Glutamatergic neuron (in vitro differentiated cells): ENCODE measurements around the gene TOP1. TPM values are rescaled to one million over a fixed set of nuclear protein-coding genes. Genes with fewer than 3 reads are reported as not detected.
A peak's percentile ranks its signal among the peaks of the same experiment; 100 is the strongest.

Experiments
- DNase-seq: peaks from one replicate; pipeline ENCODE4 v3.0.0; 2022
- H3K27ac Mint-ChIP-seq: one replicate; pipeline ENCODE4 v1.8.0; 2020; ENCODE audit warnings: mild to moderate bottlenecking, mixed read lengths, inconsistent platforms; ENCODE audit not compliant: unreplicated experiment
- H3K27me3 Mint-ChIP-seq: one replicate; pipeline ENCODE4 v1.8.0; 2020; ENCODE audit warnings: mild to moderate bottlenecking, moderate library complexity, mixed read lengths, inconsistent platforms; ENCODE audit not compliant: unreplicated experiment
- H3K36me3 Mint-ChIP-seq: one replicate; pipeline ENCODE4 v1.8.0; 2020; ENCODE audit warnings: mild to moderate bottlenecking, mixed read lengths, inconsistent platforms; ENCODE audit not compliant: unreplicated experiment
- H3K4me1 Mint-ChIP-seq: one replicate; pipeline ENCODE4 v1.8.0; 2020; ENCODE audit warnings: mild to moderate bottlenecking, low read depth, mixed read lengths, inconsistent platforms; ENCODE audit not compliant: unreplicated experiment
- H3K4me3 Mint-ChIP-seq: one replicate; pipeline ENCODE4 v1.8.0; 2020; ENCODE audit warnings: mild to moderate bottlenecking, mixed read lengths, inconsistent platforms; ENCODE audit not compliant: unreplicated experiment
- H3K9me3 Mint-ChIP-seq: one replicate; pipeline ENCODE4 v1.8.0; 2020; ENCODE audit warnings: mild to moderate bottlenecking, moderate library complexity, mixed read lengths, inconsistent platforms; ENCODE audit not compliant: unreplicated experiment
- total RNA-seq: library from RNA; stranded (reverse); fragmentation: NEBNext Ultra II Directional; extraction: Animal tissue kit (Norgen Biotek cat#: 25700); gene quantifications from one replicate; pipeline ENCODE4 v1.2.1, GENCODE V29; 2021; ENCODE audit not compliant: unreplicated experiment
- TF ChIP-seq, protein P1 (sequence below): fragments of 200-600 bp; sonication (generic); IDR thresholded peaks from one replicate; pipeline ENCODE4 v1.5.0; 2021; ENCODE audit not compliant: partially characterized antibody, unreplicated experiment

TOP1 gene
- total RNA-seq, 1 donor from 2014 or later: 68.7 TPM

DNA sequence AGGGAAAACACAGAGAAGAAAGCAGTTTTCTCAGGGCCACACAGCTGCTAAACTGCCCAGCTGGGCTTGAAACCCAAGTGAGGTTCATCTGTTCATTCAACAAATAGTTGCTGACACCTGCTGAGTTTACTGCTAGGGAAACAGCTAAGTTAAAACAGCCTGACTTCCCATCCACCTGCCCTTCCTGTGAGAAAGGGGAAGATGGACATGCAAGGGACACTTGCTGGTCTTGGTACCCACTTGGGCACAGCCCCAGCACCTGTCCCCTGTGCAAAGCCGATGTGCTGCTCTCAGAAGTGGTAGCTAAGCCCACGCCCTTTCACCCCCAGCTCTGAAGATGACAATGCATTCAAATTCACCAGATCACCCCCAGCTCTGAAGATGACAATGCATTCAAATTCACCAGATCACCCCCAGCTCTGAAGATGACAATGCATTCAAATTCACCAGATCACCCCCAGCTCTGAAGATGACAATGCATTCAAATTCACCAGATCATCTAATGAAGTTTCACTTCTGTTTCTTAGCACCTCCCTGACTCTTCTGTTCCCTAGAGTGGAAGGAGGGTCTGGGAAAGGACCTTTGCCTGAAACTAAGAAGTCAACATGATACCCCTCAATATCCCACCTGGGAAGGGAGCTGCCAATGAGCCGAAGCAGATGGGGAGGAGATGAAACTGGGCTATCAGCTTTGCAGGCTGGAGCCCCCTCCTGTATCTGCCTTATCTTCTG lies 46.0 kb upstream of the TOP1 start:
- Mint-ChIP-seq H3K27ac (no peak overlapping the region), H3K27me3 (no peaks in the 10 kb centered on the region)
- DNase-seq: no peak

DNA sequence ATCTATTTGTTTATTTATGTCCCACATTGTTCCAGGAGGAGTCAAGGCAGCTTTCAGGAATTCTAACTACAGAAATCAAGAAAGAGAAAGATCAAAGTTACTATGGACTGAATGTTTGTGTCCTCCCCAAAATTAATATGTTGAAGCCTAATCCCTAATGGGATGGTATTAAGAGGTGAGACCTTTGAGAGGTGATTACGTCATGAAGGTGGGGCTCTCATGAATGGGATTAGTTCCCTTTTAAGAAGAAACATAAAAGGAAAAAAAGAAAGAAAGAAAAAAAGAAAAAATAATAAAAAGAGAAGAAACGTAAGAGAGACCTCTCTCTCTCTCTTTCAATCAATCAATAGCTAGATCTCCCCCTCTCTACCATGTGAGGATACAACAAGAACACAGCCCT lies 44.7 kb upstream of the TOP1 start:
- Mint-ChIP-seq H3K36me3 (peaks cover 4% of the 10 kb centered on the region), H3K27ac (no peak overlapping the region), H3K4me1 (peaks cover 2% of the 10 kb centered on the region), H3K27me3 (no peaks in the 10 kb centered on the region), H3K4me3 (no peak overlapping the region), H3K9me3 (peaks cover 2% of the 10 kb centered on the region)
- no peak for DNase-seq
- TF ChIP-seq, protein P1, sequence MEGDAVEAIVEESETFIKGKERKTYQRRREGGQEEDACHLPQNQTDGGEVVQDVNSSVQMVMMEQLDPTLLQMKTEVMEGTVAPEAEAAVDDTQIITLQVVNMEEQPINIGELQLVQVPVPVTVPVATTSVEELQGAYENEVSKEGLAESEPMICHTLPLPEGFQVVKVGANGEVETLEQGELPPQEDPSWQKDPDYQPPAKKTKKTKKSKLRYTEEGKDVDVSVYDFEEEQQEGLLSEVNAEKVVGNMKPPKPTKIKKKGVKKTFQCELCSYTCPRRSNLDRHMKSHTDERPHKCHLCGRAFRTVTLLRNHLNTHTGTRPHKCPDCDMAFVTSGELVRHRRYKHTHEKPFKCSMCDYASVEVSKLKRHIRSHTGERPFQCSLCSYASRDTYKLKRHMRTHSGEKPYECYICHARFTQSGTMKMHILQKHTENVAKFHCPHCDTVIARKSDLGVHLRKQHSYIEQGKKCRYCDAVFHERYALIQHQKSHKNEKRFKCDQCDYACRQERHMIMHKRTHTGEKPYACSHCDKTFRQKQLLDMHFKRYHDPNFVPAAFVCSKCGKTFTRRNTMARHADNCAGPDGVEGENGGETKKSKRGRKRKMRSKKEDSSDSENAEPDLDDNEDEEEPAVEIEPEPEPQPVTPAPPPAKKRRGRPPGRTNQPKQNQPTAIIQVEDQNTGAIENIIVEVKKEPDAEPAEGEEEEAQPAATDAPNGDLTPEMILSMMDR: no peak

More for the DNA sequence above, 46.0 kb upstream of the TOP1 start:
- peaks cover 2% of the 10 kb centered on the region for H3K4me1 Mint-ChIP-seq
- peaks cover 16% of the 10 kb centered on the region for H3K36me3 Mint-ChIP-seq
- TF ChIP-seq, protein P1: no peak
- H3K4me3 Mint-ChIP-seq: no peak overlapping the region
- peaks cover 2% of the 10 kb centered on the region for H3K9me3 Mint-ChIP-seq

DNA sequence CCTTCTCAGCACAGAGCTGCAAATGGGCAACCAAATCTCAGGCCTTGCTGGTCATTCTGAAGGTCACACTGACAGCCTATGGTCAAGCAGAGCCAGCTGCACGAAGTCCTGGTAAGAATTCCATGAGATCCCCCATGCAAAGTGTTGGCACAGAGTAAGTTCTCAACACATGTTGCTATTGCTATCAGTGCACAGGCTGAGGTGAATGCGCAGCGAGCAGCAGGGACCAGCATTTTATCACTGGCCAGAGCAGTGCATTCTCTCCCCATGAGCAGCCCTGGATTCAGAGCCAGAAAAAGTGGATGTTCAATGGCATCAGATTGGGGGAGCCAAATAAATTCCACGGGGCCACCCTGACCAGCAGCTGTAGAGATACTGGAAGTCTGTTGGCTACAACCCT lies 44.1 kb upstream of the TOP1 start:
- TF ChIP-seq, protein P1: no peak
- Mint-ChIP-seq H3K9me3 (peaks cover 2% of the 10 kb centered on the region), H3K27ac (no peak overlapping the region), H3K4me1 (peaks cover 2% of the 10 kb centered on the region), H3K4me3 (no peak overlapping the region), H3K27me3 (no peaks in the 10 kb centered on the region), H3K36me3 (peaks cover 4% of the 10 kb centered on the region)
- DNase-seq: no peak

DNA sequence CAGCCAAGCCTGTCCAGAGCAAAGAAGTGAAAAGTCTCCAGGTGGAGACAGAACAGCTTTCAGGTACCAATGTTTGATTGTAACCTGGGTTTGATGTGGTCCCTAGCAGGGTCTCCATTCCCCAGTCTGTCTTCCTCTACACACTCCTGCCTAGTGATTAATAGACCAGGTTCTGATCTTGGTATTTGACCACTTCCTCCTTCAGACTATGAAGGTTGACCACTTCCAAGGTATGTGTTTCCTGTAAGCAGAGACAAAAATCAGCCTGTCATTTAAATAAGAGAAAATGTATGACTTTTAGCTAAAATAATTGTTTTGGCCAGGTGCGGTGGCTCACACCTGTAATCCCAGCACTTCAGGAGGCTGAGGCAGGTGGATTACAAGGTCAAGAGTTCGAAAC lies 41.8 kb upstream of the TOP1 start:
- Mint-ChIP-seq H3K9me3 (no peaks in the 10 kb centered on the region), H3K36me3 (no peaks in the 10 kb centered on the region), H3K27ac (no peak overlapping the region), H3K4me3 (no peak overlapping the region), H3K27me3 (peaks cover 4% of the 10 kb centered on the region), H3K4me1 (peaks cover 10% of the 10 kb centered on the region)
- TF ChIP-seq, protein P1: no peak
- DNase-seq: no peak

DNA sequence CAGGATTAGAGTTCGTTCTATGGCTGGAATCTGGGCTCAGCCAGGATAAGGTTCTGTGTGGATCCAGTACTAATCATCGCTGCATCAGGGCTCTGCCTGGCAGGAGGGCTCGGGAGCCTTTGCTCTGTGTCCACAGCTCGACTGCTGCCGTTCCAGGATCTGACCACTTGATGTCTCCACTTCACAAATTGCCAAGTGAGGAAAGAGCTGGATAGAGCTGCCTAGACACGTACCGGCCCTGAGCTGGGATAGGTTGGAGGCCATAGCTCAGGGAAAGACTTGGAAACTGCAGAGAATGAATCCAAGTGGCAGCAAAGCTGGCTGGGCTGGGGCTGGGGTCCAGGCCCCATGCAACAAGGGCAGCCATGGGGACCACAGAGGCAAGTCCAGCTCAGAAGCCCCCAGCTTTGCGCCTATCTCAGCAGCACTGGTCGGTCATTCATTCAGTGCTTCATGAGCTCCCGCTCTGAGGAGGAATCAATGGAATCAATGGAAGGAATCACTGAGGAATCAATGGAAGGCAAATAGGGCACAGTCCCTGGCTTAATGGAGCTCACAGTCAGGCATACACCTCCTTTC lies 38.0 kb upstream of the TOP1 start:
- Mint-ChIP-seq H3K9me3 (no peaks in the 10 kb centered on the region), H3K36me3 (no peaks in the 10 kb centered on the region), H3K4me1 (peaks cover 11% of the 10 kb centered on the region), H3K27ac (peak overlapping the region; percentile 78), H3K27me3 (peaks cover 5% of the 10 kb centered on the region), H3K4me3 (no peak overlapping the region)
- TF ChIP-seq, protein P1: peak; percentile 43
- peak; percentile 78 for DNase-seq
